NCI-H146 treated with DMSO at 0.1 percent for 48 hours (cell line): ENCODE data around the gene FGF2.

ENCODE experiments used
- DNase-seq: peaks from one replicate; lab custom pipeline; 2025; ENCODE audit not compliant: unreplicated experiment; lab: John Stamatoyannopoulos, UW

FGF2 gene

GRCh38 chr4:122889726-122890125, 63.1 kb downstream of the FGF2 start:
- DNase-seq, result no peak

DNA sequence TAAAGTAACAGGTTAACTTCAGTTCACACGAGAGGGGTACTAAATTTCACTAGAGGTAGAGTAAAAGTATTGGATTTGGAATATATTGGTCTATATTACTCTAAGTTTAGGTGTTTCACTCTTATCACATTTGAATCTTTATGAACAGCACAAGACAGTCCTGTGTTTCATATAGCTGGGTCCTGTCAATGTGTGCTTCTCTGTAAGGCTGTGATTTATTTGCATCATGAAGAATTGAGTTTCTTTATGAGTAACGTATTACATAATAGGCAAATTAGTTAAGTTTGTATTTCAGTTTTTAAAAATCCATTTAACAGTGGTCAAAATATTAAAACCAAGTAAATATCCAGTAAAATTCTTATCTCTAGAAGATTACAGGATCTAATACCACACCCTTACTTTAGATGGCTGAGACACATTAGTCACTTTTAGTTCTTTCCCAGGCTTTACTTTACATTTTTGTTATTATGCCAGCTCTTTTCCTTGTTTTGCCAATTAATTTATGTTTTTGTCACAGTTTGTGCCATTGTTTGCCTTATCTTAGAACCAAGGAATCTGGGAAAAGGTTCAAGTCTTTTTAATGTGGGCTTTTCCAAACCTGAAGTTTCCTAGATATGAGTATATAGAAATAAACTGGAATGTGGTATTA, 63.6 kb downstream of the FGF2 start:
- no peak for DNase-seq

DNA sequence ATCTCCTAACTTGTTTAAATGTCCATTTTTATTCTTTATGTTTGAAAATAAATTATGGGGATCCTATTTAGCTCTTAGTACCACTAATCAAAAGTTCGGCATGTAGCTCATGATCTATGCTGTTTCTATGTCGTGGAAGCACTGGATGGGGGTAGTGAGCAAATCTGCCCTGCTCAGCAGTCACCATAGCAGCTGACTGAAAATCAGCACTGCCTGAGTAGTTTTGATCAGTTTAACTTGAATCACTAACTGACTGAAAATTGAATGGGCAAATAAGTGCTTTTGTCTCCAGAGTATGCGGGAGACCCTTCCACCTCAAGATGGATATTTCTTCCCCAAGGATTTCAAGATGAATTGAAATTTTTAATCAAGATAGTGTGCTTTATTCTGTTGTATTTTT, 68.2 kb downstream of the FGF2 start:
- no peak for DNase-seq

DNA sequence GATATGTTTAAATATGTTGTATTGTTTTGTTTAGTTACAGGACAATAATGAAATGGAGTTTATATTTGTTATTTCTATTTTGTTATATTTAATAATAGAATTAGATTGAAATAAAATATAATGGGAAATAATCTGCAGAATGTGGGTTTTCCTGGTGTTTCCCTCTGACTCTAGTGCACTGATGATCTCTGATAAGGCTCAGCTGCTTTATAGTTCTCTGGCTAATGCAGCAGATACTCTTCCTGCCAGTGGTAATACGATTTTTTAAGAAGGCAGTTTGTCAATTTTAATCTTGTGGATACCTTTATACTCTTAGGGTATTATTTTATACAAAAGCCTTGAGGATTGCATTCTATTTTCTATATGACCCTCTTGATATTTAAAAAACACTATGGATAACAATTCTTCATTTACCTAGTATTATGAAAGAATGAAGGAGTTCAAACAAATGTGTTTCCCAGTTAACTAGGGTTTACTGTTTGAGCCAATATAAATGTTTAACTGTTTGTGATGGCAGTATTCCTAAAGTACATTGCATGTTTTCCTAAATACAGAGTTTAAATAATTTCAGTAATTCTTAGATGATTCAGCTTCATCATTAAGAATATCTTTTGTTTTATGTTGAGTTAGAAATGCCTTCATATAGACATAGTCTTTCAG, 68.8 kb downstream of the FGF2 start:
- no peak for DNase-seq

DNA sequence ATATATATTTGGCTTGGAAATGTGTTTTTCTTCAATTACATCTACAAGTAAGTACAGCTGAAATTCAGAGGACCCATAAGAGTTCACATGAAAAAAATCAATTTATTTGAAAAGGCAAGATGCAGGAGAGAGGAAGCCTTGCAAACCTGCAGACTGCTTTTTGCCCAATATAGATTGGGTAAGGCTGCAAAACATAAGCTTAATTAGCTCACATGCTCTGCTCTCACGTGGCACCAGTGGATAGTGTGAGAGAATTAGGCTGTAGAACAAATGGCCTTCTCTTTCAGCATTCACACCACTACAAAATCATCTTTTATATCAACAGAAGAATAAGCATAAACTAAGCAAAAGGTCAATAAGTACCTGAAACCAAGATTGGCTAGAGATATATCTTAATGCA, 69.6 kb downstream of the FGF2 start:
- DNase-seq, result no peak

DNA sequence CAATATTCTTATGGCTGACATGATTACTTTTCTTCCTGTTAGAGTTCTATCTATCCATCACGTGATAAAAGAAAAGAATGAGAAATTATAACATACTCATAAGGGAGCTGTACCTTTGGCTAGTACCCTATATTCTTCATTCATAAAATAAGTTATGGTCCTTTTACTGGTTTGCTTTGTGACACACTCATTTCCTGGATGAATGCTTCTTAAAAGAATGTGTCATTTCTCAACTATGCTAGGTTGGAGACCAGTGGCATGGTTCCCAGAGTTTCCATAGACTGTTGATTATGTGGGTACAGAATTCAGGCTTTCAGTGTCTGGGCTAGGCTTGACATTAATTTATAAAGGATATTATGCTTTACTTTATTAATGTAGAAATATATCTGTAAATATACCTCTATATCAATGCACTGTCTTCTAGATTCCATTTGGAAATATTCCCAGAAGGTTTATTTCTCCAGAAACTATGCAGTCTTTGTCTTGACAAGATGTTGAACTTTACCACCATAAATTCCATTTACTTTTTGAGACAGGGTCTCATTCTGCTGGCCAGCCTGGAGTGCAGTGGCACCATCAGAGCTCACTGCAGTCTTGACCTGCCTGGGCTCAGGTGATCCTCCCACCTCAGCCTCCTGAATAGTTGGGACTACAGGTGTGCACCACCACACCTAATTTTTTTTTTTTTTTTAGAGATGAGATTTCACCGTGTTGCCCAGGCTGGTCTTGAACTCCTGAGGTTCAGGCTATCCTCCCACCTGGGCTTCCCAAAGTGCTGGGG, 71.9 kb downstream of the FGF2 start:
- no peak for DNase-seq

DNA sequence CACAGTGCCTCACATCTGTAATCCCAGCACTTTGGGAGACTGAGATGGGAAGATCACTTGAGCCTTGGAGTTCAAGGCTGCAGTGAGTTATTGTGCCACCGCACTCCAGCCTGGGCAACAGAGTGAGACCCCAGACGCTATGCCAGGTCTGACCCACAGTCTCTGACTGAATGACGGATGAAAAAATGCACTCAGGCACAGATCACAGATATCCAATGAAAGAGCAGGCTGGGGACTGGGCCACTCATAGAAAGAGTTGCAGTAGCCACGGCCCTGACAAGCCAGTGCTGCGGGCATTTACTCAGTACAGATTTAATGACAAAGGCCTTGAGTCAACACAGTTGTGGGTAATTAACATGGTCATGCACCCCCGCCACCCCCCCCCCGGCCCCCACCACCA, 73.1 kb downstream of the FGF2 start:
- no peak for DNase-seq

GRCh38 chr4:122900314-122900713, 73.7 kb downstream of the FGF2 start:
- no peak for DNase-seq

- no peak for DNase-seq
These were observed 74.8 kb downstream of the FGF2 start for GRCh38 chr4:122901247-122902010.

DNA sequence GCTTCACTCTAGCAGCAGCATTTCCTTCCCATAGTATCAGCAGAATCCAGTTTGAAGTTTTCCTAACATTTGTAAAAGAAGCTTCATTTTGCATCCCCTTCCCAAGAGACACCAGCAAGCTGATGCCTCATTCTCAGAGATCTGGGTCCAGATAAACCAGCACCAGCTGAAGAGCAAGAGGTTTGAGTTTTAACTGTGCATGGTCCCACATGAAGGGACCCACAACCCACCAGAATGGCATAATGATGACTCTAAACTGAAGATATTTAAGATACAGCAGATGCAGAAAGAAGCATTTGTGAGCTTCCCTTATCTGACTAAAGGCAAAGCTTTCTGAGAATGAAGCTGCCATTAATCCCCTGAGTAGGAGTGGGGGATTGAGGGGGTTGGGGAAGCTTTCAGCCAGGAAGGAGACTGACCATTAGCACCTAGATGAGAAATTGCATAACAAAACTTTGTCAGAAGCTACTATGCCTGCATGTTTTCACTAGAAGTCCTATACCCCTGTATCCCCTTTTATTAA, 77.2 kb downstream of the FGF2 start:
- no peak for DNase-seq

GRCh38 chr4:122906859-122907305, 80.3 kb downstream of the FGF2 start:
- DNase-seq, result no peak

GRCh38 chr4:122908223-122908622, 81.6 kb downstream of the FGF2 start:
- no peak for DNase-seq

- no peak for DNase-seq
These were observed 83.1 kb downstream of the FGF2 start for GRCh38 chr4:122909683-122910082.

GRCh38 chr4:122911588-122911987, 85.0 kb downstream of the FGF2 start:
- no peak for DNase-seq

DNA sequence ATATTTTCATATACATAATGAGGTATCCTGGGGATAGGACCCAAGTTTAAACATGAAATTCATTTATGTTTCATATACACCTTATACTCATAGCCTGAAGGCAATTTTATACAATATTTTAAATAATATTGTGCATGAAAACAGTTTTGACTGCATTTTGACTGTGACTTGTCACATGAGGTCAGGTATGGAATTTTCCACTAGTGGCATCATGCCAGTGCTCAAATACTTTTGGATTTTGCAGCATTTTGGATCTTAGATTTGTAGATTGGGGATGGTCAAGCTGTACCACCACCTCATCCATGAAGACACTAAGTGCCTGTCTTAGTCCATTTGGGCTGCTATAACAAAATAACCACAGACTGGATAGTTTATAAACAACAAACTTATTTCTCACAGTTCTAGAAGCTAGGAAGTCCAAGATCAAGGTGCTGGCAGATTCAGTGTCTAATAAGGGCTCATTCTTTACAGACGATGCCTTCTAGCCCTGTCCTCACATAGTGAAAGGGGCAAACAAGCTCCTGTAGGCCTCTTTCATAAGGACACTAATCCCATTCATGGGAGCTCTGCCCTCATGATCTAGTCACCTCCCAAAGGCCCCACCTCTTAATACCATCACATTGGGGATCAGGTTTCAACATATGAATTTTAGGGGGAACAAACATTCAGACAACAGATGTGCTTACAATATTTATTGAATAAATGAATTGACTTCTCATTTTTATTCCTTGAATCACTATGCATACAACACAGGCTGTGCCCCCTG, 86.4 kb downstream of the FGF2 start:
- DNase-seq, result no peak

GRCh38 chr4:122914292-122914904, 87.8 kb downstream of the FGF2 start:
- no peak for DNase-seq

GRCh38 chr4:122914938-122915337, 88.3 kb downstream of the FGF2 start:
- no peak for DNase-seq

DNA sequence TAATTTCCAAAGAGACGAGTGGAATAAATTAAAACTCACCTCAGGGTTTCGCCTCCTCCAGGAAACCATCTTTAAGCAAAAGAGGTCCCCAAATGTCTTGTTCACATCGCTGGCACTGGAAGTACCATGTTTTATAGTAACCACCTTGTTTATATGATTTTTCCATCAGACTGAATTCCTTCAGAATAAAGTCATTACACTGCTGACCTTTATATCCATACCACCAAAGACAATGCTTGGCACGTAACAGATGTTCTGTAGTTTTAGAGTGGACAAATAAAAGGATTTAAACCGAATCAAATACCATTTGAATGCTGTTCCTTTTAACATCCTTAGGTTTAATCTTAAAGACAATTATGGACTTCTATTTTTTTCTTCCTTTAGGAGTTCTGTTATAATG, 91.1 kb downstream of the FGF2 start:
- DNase-seq, result no peak

- no peak for DNase-seq
These were observed 93.8 kb downstream of the FGF2 start for GRCh38 chr4:122920473-122920872.

DNA sequence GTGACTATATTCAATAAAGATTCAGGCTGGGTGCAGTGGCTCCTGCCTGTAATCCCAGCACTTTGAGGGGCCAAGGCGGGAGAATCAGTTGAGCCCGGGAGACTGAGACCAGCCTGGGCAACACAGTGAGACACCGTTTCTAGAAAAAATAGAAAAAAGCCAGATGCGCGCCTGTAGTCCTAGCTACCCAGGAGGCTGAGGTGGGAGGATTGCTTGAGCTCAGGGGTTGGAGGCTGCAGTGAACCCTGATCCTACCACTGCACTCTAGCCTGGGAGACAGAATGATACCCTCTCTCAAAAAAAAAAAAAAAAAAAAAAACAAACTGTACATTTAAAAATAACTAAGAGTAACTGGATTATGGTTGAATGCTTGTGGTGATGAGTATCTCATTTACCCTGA, 94.7 kb downstream of the FGF2 start:
- DNase-seq, result no peak
